Colon (tissue), 2 donors: Measurements from ENCODE around the gene ABCG1.

ENCODE experiments used
- FAIRE-seq: peaks from 2 replicates; lab custom pipeline; 2012; peaks lifted over from hg19 to GRCh38; lab: Jason Lieb, UNC
- donor health status: control.
- donor health status: control.

The ABCG1 gene

DNA sequence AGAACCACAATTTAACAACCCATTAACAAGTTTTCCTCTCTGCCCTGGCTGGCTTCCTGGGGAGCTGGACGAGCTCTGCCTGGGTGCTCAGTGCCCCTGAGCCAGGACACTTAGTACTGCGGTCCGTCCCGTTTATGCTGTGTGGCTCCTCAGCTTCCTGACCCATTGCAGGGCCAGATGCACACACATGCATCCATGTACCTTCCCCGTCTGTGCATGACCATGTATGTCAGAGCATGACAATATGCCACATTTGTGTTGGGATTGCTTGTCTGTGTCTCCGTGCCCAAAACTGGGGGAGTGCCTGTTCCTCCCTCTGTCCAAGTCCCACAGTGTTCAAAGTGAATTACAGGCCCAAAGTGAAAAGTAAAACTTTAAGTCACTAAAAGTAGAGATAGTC lies 106.0 kb downstream of the ABCG1 start:
- FAIRE-seq = no peak

DNA sequence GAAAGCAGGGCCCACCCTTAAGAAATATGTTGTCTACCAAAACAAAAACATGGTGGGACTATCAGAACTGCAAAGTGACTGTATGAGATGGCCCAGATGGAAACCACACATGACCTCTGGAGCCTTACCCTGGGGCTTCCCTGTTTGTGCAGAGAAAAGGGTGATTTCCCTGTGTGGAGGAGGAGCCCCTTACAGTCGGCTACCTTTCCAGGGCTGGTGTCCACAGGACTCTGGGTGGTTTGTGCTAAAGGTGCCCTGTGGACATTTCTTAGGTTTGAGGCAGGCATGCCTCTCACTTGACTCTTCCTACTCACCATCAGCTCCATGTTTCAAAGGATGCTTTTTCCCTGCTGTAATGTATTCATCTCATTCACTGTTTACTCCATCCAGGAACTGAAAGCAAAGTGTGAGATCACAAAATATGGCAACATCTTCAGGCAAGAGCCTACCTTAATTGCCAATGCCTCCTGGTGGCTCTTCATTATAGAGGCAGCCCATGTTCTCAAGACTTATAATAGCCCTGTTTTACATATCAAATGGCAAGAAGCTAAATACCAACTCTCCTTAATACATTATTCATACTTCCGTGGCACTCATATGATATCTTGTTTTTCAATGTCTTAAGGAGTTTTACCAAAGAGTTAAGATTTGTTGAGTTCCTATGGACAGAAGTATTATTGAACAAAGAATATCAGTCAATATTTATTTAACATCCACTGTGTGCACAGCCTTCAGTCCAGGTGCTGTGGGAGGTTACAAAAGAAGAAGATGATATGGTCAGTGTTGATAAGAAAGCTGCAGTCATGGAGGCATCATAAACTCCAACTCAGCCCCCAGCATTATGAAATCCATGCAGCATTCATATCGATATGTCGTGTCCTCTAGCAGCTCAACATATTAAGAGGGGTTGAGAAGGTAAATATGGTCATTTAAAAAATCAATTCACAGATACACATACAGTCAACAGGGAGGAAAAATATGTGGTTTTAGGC lies 111.7 kb downstream of the ABCG1 start:
- FAIRE-seq = no peak

DNA sequence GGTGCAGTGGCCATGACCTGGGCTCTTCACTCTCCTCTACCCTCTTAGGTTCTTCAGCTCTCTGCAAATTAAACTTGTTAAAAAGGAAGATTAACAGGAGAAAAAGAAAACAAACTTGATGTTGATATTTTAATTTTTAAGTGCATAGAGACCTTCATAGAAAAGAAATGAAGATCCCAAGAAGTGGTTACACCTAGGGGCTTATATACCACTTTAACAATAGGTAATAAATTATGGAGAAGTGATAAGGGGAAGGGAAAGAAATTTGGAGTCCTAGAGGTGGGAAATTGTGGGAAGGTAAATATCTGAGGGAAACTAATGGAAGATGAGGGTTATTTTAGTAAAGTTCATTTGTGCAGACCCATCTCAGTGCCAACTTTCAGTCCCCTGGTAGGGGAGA lies 112.7 kb downstream of the ABCG1 start:
- no peak for FAIRE-seq

DNA sequence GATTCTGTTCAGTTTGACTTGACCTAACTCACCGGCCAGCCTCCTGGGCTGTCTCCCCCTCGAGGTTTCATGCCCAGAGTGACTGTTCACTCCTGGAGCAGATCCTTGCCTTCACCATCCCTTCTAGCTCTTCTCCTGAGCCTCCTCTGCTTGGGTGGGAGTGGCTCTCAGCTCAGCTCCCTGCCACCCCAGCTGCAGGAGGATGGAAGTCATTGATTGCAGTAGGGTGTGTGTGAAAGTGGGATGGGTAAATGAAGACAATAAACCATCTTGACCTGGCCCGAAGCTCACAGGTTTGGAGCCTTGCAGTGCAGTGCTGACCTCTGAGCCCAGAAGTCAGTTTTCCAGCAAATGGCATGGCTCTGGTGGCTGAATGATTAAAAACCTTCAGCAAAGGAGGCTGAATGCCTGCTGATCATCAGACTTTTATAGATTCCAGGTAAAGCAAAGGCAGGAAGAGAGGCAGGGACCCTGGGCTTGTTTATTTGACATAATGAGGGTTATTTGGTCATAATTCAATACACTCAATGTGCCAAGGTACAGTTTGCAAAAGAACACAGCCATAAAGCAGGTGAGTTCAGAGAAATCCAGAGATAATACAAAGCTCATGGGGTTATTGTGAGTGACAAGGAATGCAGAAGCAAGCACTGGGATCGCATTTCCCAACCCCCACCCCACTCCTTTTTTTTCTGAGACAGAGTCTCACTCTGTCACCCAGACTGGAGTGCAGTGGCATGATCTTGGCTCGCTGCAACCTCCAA lies 113.8 kb downstream of the ABCG1 start:
- no peak for FAIRE-seq

DNA sequence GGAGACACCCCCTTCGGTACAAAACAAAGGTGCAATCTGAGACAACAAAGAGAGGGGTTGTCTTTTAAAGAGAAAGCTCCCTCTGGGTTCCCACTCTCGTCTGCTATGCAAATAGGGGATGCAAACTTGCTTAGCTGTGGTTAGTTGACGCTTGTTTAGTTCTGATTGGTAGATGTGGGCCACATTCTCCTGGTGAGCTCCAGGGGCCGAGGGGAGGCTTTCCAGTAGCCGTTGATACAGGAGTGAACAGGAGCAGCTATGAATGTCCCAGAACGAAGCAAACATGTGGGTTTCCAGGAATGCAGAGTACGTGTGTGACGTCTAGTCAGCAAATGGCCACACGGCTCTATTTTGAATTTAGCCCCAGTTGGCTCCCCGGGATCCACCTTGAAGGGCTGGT lies 117.1 kb downstream of the ABCG1 start:
- no peak for FAIRE-seq

DNA sequence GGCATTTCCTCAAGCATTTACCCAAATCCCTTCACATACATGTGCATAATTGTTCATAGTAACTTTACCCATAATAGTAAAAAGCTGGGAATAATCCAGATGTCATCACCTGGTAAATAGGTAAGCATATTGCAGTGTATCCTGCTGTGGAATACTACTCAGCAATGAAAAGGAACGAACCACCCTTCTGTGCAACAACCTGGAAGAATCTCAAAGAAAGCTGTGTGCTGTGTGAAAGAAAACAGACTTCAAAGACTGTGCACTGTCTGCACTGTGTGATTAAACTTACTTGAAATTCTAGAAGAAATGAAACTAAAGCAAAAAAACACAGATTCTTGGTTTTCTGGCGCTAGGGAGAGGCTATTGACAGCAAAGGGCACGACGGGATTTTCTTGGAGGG lies 118.3 kb downstream of the ABCG1 start:
- FAIRE-seq = no peak

DNA sequence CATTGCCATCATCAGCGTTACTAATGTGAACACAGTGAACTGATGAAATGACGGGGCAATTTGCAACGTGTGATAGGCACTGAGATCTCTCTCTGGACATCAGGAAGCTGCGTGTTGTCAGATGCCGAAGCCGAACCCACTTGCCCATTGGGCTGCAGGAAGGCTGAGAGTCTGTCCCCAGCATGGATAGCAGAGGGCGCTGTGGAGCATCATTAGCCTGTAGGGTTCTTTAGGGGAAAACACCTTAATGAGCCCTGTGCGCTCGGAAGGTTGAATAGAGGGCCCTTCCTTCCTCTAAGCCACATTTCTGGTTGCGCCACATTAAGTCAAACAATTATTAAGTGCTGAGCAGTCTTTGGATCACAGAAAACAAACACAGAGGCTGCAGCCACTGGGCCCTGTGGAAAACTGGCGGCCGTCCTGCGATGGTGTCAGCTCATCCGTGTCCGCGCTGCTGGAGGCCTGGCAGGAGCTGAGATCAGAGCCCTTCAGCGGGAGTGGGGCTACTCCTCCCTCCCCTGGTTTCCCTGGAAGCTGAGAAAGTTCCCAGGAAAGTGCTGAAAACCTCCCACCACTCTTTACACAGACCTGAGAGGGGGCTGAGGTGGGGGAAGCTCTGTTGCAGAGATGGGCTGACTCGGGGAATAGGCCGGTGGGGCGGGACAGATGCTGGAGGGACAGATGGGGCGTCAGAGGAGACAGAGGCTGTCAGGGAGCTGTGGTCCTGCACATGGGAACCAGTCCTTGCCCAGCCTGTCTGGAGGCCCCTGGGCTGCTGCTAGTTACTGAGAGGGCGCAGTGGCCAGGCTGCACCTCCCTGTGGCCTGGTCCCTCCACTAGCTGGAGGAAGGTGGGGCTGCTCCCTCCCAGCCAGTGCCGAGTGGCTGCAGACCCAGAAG lies 119.1 kb downstream of the ABCG1 start:
- no peak for FAIRE-seq

DNA sequence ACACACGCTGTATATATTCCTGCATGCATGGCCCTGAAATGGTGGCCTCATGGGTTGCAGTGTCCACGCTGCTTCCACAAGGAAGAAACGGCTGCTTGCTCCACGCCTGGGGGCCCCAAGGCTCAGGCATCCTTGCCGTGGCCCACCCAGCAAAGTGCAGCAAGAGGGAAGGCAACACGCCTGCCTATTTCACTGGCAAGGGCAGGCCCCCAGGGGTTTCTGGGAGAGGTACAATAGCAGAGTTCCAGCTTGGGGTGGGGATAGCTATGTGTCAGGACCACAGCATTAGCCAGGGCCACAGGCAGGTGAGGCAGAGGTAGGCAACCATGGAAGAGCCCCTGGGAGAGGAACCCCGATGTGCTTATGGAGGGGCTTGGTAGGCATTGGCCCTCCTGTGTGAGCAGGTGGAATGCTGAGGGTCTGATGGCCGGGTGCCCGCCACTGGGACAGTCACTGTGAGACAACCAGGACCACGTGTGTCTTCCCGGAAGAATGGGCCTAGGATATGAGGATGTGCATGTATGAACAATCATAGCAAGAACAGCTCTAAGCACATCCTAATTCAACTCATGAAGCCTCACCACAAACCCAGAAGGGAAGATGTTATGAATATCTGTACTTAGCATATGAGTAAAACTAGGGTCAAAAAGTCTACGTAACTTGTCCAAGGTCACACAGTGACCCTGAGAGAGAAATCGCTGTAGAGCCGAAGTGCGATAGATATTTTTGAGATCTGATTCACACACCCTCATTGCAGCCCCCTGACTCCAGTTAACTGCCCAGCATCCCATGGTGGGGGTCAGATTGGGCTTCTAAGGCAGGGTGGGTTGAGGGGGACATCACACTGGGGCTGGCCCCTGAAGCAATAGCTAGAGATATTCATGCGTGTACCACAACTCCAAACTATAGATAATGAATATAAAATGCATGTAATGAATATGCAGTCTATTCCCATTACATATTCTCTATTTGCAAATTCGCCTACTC lies 120.1 kb downstream of the ABCG1 start:
- no peak for FAIRE-seq

DNA sequence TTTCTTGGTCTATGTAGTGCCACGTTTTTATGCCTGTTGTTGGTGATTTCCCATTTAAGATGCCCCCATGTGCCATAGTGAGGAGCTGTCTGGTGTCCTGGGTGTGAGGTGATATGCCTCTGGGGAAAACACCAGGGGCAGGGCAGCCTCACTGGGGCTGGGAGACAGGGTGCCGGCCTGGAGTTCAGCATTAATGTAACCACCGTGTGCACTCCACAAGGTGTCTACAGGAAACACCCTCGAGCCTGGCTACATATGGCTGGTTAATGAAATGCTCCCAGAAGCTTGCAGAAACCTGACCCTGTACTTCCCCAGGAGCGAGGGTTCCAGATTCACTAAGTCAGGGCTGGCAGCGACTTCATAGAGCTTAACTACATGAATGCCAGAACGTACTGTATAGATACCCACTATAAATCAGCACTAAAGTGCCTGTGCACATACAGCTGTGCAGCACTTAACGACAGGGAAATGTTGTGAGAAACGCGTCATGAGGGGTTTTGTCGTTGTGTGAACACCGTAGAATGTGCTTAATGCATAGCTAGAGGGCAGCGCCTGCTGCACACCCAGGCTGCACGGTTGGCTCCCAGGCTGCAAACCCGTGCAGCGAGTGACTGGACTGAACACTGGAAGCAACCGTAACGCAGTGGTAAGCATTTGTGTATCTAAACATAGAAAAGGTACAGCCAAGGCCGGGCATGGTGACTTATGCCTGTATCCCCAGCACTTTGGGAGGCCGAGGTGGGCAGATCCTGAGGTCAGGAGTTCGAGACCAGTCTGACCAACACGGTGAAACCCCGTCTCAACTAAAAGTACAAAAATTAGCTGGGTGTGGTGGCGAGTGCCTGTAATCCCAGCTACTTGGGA lies 121.5 kb downstream of the ABCG1 start:
- FAIRE-seq = no peak

DNA sequence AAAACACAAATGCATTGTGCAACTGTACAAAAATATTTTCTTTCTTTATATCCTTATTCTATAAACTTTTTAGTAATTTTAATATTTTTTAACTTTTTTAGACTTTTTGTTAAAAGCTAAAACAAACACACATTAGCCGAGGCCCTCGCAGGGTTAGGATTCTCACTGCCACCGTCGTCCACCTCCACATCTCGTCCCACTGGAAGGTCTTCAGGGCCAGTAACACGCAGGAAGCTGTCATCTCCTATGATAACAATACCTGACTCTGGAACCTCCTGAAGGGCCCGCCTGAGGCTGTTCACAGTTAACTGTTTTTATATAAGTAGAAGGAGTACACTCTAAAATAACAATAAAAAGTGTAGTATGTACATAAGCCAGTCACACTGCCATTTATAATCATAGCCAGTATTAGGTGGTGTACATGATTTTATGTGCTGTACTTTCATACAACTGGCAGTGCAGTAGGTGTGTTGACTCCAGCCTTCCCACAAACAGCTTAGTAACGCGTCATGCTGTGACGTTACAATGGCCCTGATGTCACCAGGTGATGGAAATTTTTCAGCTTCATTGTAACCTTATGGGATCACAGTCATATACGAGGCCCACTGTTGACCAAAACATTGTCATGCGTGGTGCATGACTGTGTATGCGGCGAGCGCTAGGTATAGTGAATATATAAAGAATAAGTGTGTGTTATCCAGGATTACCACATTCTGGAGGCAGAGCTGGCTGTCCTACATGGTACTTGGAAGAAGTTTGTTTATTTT lies 123.0 kb downstream of the ABCG1 start:
- no peak for FAIRE-seq

DNA sequence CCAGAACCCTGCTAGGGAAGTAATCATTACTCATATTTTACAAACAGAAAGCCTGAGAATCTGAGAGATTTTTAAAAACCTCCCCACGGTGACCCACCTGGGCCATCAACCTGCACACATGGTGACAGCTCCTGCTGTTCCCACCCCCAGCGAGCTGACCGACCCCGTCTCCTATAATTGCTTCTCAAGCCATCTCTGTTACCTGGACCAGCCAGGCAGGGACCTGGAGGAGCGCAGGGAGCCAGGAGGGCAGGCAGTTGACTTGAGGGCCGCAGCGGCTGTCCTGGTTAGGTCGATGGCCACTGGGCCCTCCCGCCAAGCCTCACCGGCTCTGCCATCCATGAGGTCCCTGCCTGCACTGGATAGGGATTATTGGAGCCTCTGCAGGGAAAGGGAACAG lies 124.2 kb downstream of the ABCG1 start:
- FAIRE-seq = no peak

DNA sequence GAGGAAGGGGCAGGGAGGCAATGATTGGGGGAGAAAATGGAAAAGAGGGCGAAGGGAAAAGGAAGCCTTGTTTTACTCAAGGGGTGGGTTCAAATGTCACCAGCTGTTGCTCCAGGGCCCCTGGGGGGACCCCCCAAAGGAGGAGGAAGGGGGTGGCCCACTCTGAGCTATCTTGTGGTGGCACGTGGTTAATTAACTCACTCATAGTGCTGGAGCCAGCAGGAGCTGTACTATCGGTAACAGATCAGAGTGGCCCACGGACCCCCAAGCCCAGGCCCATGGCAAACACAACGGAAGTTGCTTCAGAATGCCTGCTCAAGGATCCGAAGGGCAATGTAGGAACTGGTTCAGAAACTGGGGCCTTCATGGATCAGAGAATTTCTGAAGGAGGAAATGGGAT lies 124.6 kb downstream of the ABCG1 start:
- no peak for FAIRE-seq

DNA sequence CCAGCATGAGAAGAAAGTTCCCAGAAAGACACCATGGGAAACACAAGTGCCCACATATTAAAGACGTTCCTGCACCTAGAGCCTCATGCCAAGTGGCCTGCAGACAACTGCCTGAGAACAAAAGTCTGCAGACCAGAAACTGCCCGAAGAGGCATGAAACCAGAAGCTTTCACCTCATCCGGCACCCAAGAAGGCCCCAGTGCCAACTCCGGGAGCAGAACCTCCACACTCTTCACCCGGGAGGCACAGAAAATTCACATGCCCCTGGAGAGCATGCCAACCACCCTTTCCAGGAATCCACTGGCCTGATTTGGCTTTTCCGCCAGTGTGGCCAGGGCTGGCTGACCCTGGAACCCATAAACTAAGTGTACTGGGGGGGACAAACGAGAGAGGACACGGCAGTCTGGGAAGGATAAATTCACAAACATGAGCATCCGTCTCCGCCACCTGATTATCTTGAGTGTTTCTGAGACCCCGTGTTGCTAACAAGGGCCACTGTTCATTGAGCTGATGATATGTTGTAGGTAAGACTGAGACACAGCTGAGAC lies 125.1 kb downstream of the ABCG1 start:
- no peak for FAIRE-seq

DNA sequence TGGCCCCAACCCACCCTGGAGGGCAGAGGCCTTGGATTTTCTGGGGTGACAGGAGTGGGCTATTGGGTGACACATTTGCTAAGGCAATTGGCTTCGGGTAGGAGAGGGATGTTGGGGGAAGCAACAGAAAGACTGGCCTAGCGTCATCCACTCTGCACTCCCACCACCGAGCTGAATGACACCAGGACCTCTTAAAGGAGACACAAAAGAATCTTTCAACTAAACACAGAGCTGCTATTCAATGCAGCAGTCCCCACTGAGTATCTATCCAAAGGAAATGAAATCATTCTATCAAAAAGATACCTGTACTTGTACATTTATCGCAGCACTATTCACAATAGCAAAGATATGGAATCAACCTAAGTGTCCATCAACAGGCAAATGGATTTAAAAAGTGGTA lies 125.7 kb downstream of the ABCG1 start:
- no peak for FAIRE-seq

DNA sequence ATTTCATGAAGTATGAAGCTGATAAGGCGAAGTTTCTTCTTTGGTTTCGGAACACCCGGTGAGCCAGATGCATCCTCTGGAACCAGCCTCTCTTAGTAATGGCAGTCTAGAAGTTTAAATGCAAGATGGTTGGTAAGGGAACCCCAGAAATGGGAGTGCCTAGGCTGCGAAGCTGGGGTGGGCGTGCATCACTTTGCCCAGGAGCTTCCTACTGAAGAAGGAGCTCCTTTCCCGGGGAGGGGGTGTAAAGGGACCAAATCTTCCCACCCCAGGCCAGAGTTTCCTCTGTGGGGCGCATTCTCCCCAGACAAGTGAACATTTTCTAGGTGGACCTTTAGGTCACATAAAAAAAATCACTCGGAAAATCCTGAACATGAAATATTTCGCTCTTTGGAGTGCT lies 127.5 kb downstream of the ABCG1 start:
- no peak for FAIRE-seq
